Measurements from ENCODE around the gene SAE1. TPM values are rescaled to one million over a fixed set of nuclear protein-coding genes. Genes with fewer than 3 reads are reported as not detected.

The SAE1 gene
- total and polyA plus RNA-seq, 7 donors, result 50.5 to 191 (median 109) TPM

- TF ChIP-seq EP300 (IDR thresholded peaks at IDR 0.05), result no peak
- no peak for TF ChIP-seq POLR2A (IDR thresholded peaks at IDR 0.05)
- no peak for TF ChIP-seq POLR2AphosphoS5 (IDR thresholded peaks at IDR 0.05)
- TF ChIP-seq, protein P1, sequence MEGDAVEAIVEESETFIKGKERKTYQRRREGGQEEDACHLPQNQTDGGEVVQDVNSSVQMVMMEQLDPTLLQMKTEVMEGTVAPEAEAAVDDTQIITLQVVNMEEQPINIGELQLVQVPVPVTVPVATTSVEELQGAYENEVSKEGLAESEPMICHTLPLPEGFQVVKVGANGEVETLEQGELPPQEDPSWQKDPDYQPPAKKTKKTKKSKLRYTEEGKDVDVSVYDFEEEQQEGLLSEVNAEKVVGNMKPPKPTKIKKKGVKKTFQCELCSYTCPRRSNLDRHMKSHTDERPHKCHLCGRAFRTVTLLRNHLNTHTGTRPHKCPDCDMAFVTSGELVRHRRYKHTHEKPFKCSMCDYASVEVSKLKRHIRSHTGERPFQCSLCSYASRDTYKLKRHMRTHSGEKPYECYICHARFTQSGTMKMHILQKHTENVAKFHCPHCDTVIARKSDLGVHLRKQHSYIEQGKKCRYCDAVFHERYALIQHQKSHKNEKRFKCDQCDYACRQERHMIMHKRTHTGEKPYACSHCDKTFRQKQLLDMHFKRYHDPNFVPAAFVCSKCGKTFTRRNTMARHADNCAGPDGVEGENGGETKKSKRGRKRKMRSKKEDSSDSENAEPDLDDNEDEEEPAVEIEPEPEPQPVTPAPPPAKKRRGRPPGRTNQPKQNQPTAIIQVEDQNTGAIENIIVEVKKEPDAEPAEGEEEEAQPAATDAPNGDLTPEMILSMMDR (IDR thresholded peaks at IDR 0.05), result no peak
- peaks cover 0 to 17% (median 10%) of the 10 kb centered on the region in 4 donors for H3K4me1 ChIP-seq
- WGBS, 2 donors, result 88 to 93% methylated on average over 7 of the region's 7 CpGs
- H3K36me3 ChIP-seq, result no peaks in the 10 kb centered on the region
- H3K4me3 ChIP-seq, result no peak overlapping the region
- no peak for DNase-seq
- intact Hi-C loops (cut with DNase I), result no loop called here
- H3K9me3 ChIP-seq, result no peaks in the 10 kb centered on the region
- H3K27me3 ChIP-seq, result no peaks in the 10 kb centered on the region
- no peak overlapping the region for H3K27ac ChIP-seq
These were observed 7.2 kb upstream of the SAE1 start for GRCh38 chr19:47123406-47123805.

DNA sequence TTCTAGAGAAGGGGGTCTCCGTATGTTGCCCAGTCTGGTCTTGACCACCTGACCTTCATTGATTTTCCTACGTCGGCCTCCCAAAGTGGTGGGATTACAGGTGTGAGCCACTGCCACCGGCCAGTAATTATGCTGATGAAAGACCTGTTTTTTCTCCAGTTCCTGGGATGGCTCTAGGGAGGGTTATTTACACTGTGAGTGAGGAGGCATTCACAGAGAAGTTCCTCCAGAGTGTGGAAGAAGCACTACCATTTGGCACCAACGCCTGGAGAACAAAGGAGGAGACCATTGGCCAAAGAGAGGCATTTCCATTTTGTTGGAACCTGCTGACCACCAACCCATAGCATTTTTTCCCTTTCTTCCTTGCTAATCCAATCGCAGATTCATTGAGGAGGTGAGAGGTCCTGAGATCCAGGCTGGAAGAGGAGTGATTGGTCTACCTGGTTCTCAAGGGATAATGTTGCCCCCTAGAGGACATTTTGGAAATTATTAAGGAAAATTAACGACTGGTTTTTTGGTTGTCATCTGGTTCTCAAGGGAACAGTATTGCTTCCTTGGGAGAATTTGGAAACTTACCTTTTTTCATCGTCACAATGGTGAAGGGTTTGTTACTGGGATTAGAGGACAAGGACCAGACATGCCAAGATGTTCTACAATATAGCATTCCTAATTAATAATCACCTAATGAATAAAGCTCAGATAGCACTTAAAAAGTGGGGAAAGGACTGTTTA, 5.5 kb upstream of the SAE1 start:
- Histone ChIP-seq H3K36me3 (no peaks in the 10 kb centered on the region), H3K4me1 (peaks cover 0 to 17% (median 10%) of the 10 kb centered on the region in 4 donors), H3K27me3 (no peaks in the 10 kb centered on the region), H3K27ac (peak overlapping the region; percentile 7 to 41 (median 35)), H3K4me3 (no peak overlapping the region), H3K9me3 (no peaks in the 10 kb centered on the region)
- WGBS, 2 donors, result 21 to 40% methylated on average over 8 of the region's 8 CpGs
- no peak for TF ChIP-seq POLR2AphosphoS5 (IDR thresholded peaks at IDR 0.05)
- TF ChIP-seq, protein P1 (IDR thresholded peaks at IDR 0.05), result peak; percentile 70 to 88 (median 78)
- intact Hi-C loops (cut with DNase I), result loop anchor here (1.0 to 5.0 kb wide), 2 partner anchors 46 to 88 kb away; no protein-coding TSS in a partner anchor
- no peak for DNase-seq

DNA sequence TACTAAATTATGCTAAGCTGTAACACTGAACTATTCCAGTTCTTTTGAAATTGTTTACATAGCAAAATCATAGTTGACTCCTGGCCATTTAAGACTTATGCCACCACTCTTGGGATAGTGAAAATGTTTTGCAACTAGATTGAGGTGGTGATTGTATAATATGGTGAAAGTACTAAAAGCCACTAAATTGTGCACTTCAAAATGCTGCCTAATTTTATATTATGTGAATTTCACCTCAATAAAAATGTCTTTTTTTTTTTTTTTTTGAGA, 5.0 kb upstream of the SAE1 start:
- no peak for DNase-seq
- TF ChIP-seq EP300 (IDR thresholded peaks at IDR 0.05), result no peak
- Histone ChIP-seq H3K36me3 (no peaks in the 10 kb centered on the region), H3K4me1 (peaks cover 0 to 19% (median 11%) of the 10 kb centered on the region in 4 donors), H3K27me3 (no peaks in the 10 kb centered on the region), H3K27ac (peak overlapping the region; percentile 7 to 41 (median 35)), H3K4me3 (no peak overlapping the region), H3K9me3 (no peaks in the 10 kb centered on the region)
- intact Hi-C loops (cut with DNase I), result loop anchor here (1.0 to 5.0 kb wide), 2 partner anchors 46 to 88 kb away; no protein-coding TSS in a partner anchor

DNA sequence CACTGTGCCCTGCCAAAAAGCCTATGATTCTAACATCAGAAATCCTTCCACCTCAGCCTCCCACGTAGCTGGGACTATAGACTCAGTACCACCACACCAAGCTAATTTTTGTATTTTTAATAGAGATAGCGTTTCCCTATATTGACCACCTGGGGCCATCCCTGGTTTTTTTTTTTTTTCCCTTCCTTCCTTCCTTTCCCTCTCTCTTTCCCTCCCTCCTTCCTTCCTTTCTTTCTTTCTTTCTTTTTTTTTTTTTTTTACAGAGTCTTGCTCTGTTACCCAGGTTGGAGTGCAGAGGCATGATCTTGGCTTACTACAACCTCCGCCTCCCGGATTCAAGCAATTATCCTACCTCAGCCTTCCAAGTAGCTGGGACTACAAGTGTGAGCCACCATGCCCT, 1.1 kb upstream of the SAE1 start:
- H3K4me3 ChIP-seq, result no peak overlapping the region
- intact Hi-C loops (cut with DNase I), result loop anchor here (5.0 kb wide), 1 partner anchor 92 kb away; no protein-coding TSS in a partner anchor
- no peaks in the 10 kb centered on the region for H3K9me3 ChIP-seq
- peaks cover 0 to 42% (median 35%) of the 10 kb centered on the region in 4 donors for H3K4me1 ChIP-seq
- H3K36me3 ChIP-seq, result no peaks in the 10 kb centered on the region
- TF ChIP-seq, protein P1 (IDR thresholded peaks at IDR 0.05), result no peak
- TF ChIP-seq EP300 (IDR thresholded peaks at IDR 0.05) (no peak), POLR2AphosphoS5 (IDR thresholded peaks at IDR 0.05) (no peak), POLR2A (IDR thresholded peaks at IDR 0.05) (no peak)
- WGBS, 2 donors, result 93 to 97% methylated on average over 4 of the region's 4 CpGs
- DNase-seq, result no peak
- H3K27ac ChIP-seq, result no peak overlapping the region
- H3K27me3 ChIP-seq, result no peaks in the 10 kb centered on the region

GRCh38 chr19:47130120-47130588, 481 bp upstream of the SAE1 start:
- H3K4me1 ChIP-seq, result peaks cover 0 to 43% (median 37%) of the 10 kb centered on the region in 4 donors
- DNase-seq, result no peak
- TF ChIP-seq POLR2A (IDR thresholded peaks at IDR 0.05) (no peak), POLR2AphosphoS5 (IDR thresholded peaks at IDR 0.05) (no peak), EP300 (IDR thresholded peaks at IDR 0.05) (no peak)
- TF ChIP-seq, protein P1 (IDR thresholded peaks at IDR 0.05), result no peak
- no peaks in the 10 kb centered on the region for H3K27me3 ChIP-seq
- H3K27ac ChIP-seq, result peak overlapping the region; percentile 92 to 98 (median 96)
- 46 to 64% methylated on average over 8 of the region's 8 CpGs for WGBS, 2 donors
- intact Hi-C loops (cut with DNase I), result loop anchor here (1.0 to 5.0 kb wide), 2 partner anchors 17 to 112 kb away; partner anchors contain the start of gene ZC3H4
- H3K9me3 ChIP-seq, result no peaks in the 10 kb centered on the region
- no peaks in the 10 kb centered on the region for H3K36me3 ChIP-seq
- H3K4me3 ChIP-seq, result peak overlapping the region in 3 of 4 donors; percentile 71 to 91 (median 86)
